Liver (tissue), 9 donors: ENCODE measurements around the gene GAS7. TPM values are rescaled to one million over a fixed set of nuclear protein-coding genes. Genes with fewer than 3 reads are reported as not detected.

Experiments
- DNase-seq: peaks from one replicate; pipeline ENCODE4 v3.0.0-alpha.2; 2017; ENCODE audit warnings: low spot score
- H3K27ac ChIP-seq, 2 donors: one replicate each; pipeline ENCODE4 v1.7.0; 2013; ENCODE audit warnings: inconsistent platforms in 2 of 2, low read length in 2 of 2, control low read depth in 1 of 2, low read depth in 1 of 2, mild to moderate bottlenecking in 1 of 2
- H3K27me3 ChIP-seq, 4 donors: one replicate each; pipeline versions ENCODE4 v1.6.1 to v1.7.0; 2013; ENCODE audit warnings: low read length in 3 of 4, inconsistent platforms in 1 of 4, mild to moderate bottlenecking in 1 of 4, moderate library complexity in 1 of 4; ENCODE audit not compliant: control insufficient read depth in 4 of 4, insufficient read depth in 4 of 4
- H3K36me3 ChIP-seq, 4 donors: one replicate each; pipeline versions ENCODE4 v1.6.1 to v1.7.0; 2013; ENCODE audit warnings: low read length in 3 of 4, mild to moderate bottlenecking in 3 of 4, low read depth in 1 of 4, moderate library complexity in 1 of 4; ENCODE audit not compliant: control insufficient read depth in 4 of 4, insufficient read depth in 3 of 4
- H3K4me1 ChIP-seq, 4 donors: one replicate each; pipeline versions ENCODE4 v1.6.1 to v1.7.0; 2013; ENCODE audit warnings: low read length in 3 of 4, mild to moderate bottlenecking in 3 of 4, moderate library complexity in 1 of 4; ENCODE audit not compliant: control insufficient read depth in 4 of 4, insufficient read depth in 4 of 4
- H3K4me3 ChIP-seq, 3 donors: one replicate each; pipeline versions ENCODE4 v1.6.1 to v1.7.0; 2013; ENCODE audit warnings: low read length in 3 of 3, control low read depth in 1 of 3, low read depth in 1 of 3, mild to moderate bottlenecking in 1 of 3
- H3K9ac ChIP-seq, 2 donors: one replicate each; pipeline ENCODE4 v1.7.0; 2013; ENCODE audit warnings: low read length in 2 of 2, mild to moderate bottlenecking in 2 of 2, moderate library complexity in 2 of 2, control low read depth in 1 of 2, low read depth in 1 of 2
- H3K9me3 ChIP-seq, 4 donors: one replicate each; pipeline versions ENCODE4 v1.6.1 to v1.7.0; 2013; ENCODE audit warnings: low read length in 3 of 4; ENCODE audit not compliant: control insufficient read depth in 4 of 4
- EGR1 ChIP-seq, 2 donors: IDR thresholded peaks; 2 replicates each; pipeline ENCODE4 v1.6.1; 2016 to 2018; ENCODE audit warnings: antibody characterized with exemption in 2 of 2, low read depth in 2 of 2
- FOXA1 ChIP-seq: IDR thresholded peaks from 2 replicates; pipeline ENCODE4 v1.6.1; 2016; ENCODE audit warnings: antibody characterized with exemption
- FOXA2 ChIP-seq: IDR thresholded peaks from 2 replicates; pipeline ENCODE4 v1.6.1; 2016; ENCODE audit warnings: antibody characterized with exemption
- GABPA ChIP-seq, 2 donors: IDR thresholded peaks in 1 of 2; conservative IDR thresholded peaks in 1 of 2; 2 replicates each; pipeline ENCODE4 v1.6.1; 2016; ENCODE audit warnings: antibody characterized with exemption in 2 of 2, mild to moderate bottlenecking in 1 of 2, moderate library complexity in 1 of 2
- HNF4A ChIP-seq, 2 donors: conservative IDR thresholded peaks; 2 replicates each; pipeline ENCODE4 v1.6.1; 2016; ENCODE audit warnings: antibody characterized with exemption in 2 of 2, mild to moderate bottlenecking in 2 of 2
- JUND ChIP-seq, 2 donors: IDR thresholded peaks; 2 replicates each; pipeline ENCODE4 v1.6.1; 2016; ENCODE audit warnings: antibody characterized with exemption in 2 of 2
- MAX ChIP-seq: IDR thresholded peaks from 2 replicates; pipeline ENCODE4 v1.6.1; 2016; ENCODE audit warnings: antibody characterized with exemption
- NR2F2 ChIP-seq: IDR thresholded peaks from 2 replicates; pipeline ENCODE4 v1.6.1; 2016; ENCODE audit warnings: antibody characterized with exemption
- RAD21 ChIP-seq, 2 donors: IDR thresholded peaks; 2 replicates each; pipeline ENCODE4 v1.6.1; 2016; ENCODE audit warnings: antibody characterized with exemption in 2 of 2, mild to moderate bottlenecking in 2 of 2
- REST ChIP-seq: IDR thresholded peaks from 2 replicates; pipeline ENCODE4 v1.6.1; 2016; ENCODE audit warnings: antibody characterized with exemption, mild to moderate bottlenecking
- RXRA ChIP-seq, 2 donors: IDR thresholded peaks; 2 replicates each; pipeline ENCODE4 v1.6.1; 2017 to 2018; ENCODE audit warnings: antibody characterized with exemption in 2 of 2, mild to moderate bottlenecking in 1 of 2
- TAF1 ChIP-seq: conservative IDR thresholded peaks from 2 replicates; pipeline ENCODE4 v1.6.1; 2016; ENCODE audit warnings: antibody characterized with exemption, mild to moderate bottlenecking
- ZBTB33 ChIP-seq: IDR thresholded peaks from 2 replicates; pipeline ENCODE4 v1.6.1; 2016; ENCODE audit warnings: antibody characterized with exemption
- WGBS: extraction: QIAGEN DNeasy Blood & Tissue Kit; methylation state at CpG from one replicate; pipeline ENCODE4 v1.1.7; 2013; 5-methylcytosine and 5-hydroxymethylcytosine counted together
- polyA plus RNA-seq, 2 donors: library from polyadenylated mRNA; stranded (reverse) in 1 of 2; unstranded in 1 of 2; fragments of 200-250 nt in 1 of 2; fragments of >200 nt in 1 of 2; fragmentation: Nextera tagmentation in 1 of 2; extraction: Ambion mirVana in 1 of 2; gene quantifications; one replicate each; pipeline versions ENCODE4 v1.2.1 to v1.2.3, GENCODE V29; 2013 to 2015
- total RNA-seq, 2 donors: library from RNA; depleted of rRNA; stranded (reverse); fragments of >200 nt; gene quantifications; one replicate each; pipeline ENCODE4 v1.2.3, GENCODE V29; 2014
- TF ChIP-seq, protein P1 (sequence below): fragments of 150-350 bp; IDR thresholded peaks from 2 replicates; pipeline ENCODE4 v1.5.1; 2017; ENCODE audit warnings: improper control_type of control experiment, low read depth, low read length; ENCODE audit not compliant: missing input control
- TF ChIP-seq, protein P2 (sequence below): IDR thresholded peaks from 2 replicates; pipeline ENCODE4 v1.6.1; 2016; ENCODE audit warnings: antibody characterized with exemption
- donor health status: healthy.
- donor health status: healthy.
- donor health status: healthy.
- donor health status: healthy.
- donor health status: healthy.

The GAS7 gene
- total and polyA plus RNA-seq, 4 donors: 0.79 to 6.1 (median 2.5) TPM

- TF ChIP-seq RAD21 (IDR thresholded peaks at IDR 0.05) (no peak), FOXA2 (no peak), RXRA (IDR thresholded peaks at IDR 0.05) (no peak), MAX (no peak), TAF1 (no peak), EGR1 (IDR thresholded peaks at IDR 0.05; ENCODE audit: low read depth in 2 of 2) (no peak), JUND (IDR thresholded peaks at IDR 0.05) (no peak), HNF4A (conservative IDR thresholded peaks at IDR 0.05) (no peak), ZBTB33 (no peak)
- TF ChIP-seq, protein P1, sequence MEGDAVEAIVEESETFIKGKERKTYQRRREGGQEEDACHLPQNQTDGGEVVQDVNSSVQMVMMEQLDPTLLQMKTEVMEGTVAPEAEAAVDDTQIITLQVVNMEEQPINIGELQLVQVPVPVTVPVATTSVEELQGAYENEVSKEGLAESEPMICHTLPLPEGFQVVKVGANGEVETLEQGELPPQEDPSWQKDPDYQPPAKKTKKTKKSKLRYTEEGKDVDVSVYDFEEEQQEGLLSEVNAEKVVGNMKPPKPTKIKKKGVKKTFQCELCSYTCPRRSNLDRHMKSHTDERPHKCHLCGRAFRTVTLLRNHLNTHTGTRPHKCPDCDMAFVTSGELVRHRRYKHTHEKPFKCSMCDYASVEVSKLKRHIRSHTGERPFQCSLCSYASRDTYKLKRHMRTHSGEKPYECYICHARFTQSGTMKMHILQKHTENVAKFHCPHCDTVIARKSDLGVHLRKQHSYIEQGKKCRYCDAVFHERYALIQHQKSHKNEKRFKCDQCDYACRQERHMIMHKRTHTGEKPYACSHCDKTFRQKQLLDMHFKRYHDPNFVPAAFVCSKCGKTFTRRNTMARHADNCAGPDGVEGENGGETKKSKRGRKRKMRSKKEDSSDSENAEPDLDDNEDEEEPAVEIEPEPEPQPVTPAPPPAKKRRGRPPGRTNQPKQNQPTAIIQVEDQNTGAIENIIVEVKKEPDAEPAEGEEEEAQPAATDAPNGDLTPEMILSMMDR: no peak
- H3K4me3 ChIP-seq: no peak overlapping the region
- no peaks in the 10 kb centered on the region for H3K36me3 ChIP-seq
- 86% methylated on average over 3 of the region's 3 CpGs for WGBS
- no peaks in the 10 kb centered on the region for H3K4me1 ChIP-seq
- no peaks in the 10 kb centered on the region for H3K9me3 ChIP-seq
- H3K27ac ChIP-seq: no peak overlapping the region
- H3K27me3 ChIP-seq: no peaks in the 10 kb centered on the region
- no peak overlapping the region for H3K9ac ChIP-seq
- DNase-seq: no peak
Measured at GRCh38 chr17:9894231-9894630, 304.2 kb downstream of the GAS7 start.

DNA sequence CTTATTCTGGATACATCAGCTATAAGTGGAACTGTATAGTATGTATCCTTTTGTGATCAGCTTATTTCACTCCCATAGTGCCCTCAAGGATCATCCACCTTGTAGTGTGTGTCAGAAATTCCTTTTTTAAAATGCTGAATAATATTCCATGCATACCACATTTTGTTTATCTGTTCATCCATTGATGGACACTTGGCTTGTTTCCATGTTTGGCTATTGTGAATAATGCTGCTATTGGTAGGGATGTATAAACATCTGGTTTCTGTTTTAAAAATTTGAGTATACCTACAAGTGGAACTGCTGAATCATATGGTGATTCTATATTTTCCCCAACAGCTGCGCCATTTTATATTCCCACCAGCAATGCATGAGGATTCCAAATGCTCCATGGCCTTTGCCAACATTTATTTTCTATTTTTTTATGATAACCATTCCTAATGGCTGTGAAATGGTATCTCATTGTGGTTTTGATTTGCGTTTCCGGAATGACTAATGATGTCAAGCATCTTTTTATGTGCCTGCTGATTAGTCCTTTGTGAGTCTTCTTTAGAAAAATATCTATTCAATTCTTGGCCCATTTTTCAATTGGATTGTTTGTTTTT is 304.9 kb downstream of the GAS7 start:
- WGBS: 49% methylated on average over 3 of the region's 3 CpGs
- no peak overlapping the region for H3K27ac ChIP-seq
- no peaks in the 10 kb centered on the region for H3K4me1 ChIP-seq
- no peak overlapping the region for H3K4me3 ChIP-seq
- H3K27me3 ChIP-seq: no peaks in the 10 kb centered on the region
- DNase-seq: no peak
- H3K9me3 ChIP-seq: no peaks in the 10 kb centered on the region
- no peaks in the 10 kb centered on the region for H3K36me3 ChIP-seq
- no peak for TF ChIP-seq GABPA (IDR thresholded peaks at IDR 0.05 in 1 of 2, conservative IDR thresholded peaks at IDR 0.05 in 1 of 2)
- TF ChIP-seq MAX: no peak
- no peak for TF ChIP-seq TAF1
- no peak for TF ChIP-seq REST
- TF ChIP-seq ZBTB33: no peak
- TF ChIP-seq, protein P1: no peak
- TF ChIP-seq, protein P2, sequence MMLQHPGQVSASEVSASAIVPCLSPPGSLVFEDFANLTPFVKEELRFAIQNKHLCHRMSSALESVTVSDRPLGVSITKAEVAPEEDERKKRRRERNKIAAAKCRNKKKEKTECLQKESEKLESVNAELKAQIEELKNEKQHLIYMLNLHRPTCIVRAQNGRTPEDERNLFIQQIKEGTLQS: no peak
- no peak for TF ChIP-seq FOXA2
- TF ChIP-seq JUND (IDR thresholded peaks at IDR 0.05): no peak
- no peak for TF ChIP-seq RAD21 (IDR thresholded peaks at IDR 0.05)
- no peak for TF ChIP-seq NR2F2
- TF ChIP-seq RXRA (IDR thresholded peaks at IDR 0.05): no peak
- no peak for TF ChIP-seq FOXA1
- no peak overlapping the region for H3K9ac ChIP-seq
